ENCODE results near the gene PDGFRB.

Gene PDGFRB

GRCh38 chr5:150113047-150113744, 42.4 kb downstream of the PDGFRB start:
- Histone ChIP-seq H3K27me3 (ENCODE audit: control insufficient read depth in 5 of 5, insufficient read depth in 4 of 5, low read length in 5 of 5) (no peaks in the 10 kb centered on the region), H3K4me3 (ENCODE audit: low read depth in 1 of 5, low read length in 5 of 5) (no peak overlapping the region), H3K9ac (ENCODE audit: low read length in 5 of 5) (peak overlapping the region in 1 of 5 donors; percentile 26), H3K4me1 (ENCODE audit: control insufficient read depth in 5 of 5, insufficient read depth in 5 of 5, low read length in 5 of 5) (peaks cover 2 to 29% (median 20%) of the 10 kb centered on the region in 5 donors), H3K36me3 (ENCODE audit: control insufficient read depth in 5 of 5, insufficient read depth in 5 of 5, low read length in 5 of 5) (peaks cover 0 to 30% (median 10%) of the 10 kb centered on the region in 5 donors), H3K9me3 (ENCODE audit: control insufficient read depth in 5 of 5, low read length in 5 of 5) (no peaks in the 10 kb centered on the region), H3K27ac (ENCODE audit: low read depth, low read length) (peak overlapping the region; percentile 42)

DNA sequence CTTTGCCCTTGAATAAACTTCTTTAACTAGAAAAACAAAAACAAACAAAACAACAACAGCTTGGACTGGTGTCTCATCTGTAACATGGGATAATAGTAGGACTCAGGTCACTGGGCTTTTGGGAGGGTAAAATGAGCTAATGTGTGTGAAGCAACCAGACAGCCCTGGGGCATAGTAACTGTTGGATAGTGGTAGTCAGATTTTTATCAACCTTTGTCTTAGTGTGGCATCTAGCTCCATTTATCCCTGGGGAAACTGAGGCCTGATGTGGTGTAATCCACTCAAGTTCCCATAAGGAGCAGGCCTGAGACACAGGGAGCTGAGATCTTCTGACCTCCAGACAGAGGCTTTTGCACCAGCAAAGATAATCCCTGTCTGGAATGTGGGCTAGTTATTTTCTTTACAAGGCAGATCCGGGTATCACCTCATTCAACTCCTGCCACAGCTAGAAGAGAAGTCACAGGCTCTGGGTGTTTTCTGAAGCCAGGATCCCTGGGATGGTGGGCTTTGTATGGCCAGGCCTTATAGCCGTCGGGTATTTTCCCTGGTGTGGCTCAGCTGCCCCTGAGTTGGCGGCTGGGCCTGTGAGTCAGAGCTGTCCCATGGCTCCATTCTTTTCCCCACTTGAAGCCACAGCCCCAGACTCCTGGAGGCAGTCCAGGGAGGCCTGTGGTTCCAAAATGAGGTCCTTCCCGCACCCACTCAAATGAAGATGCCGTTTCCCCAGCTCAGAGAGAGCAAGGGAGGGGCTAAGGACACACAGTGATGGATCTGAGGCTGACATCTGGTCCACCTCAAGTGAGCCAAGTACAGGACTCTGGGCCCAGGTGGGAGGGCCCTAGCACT, 43.2 kb downstream of the PDGFRB start:
- H3K9ac ChIP-seq (ENCODE audit: low read length in 5 of 5): peak overlapping the region in 3 of 5 donors; percentile 15 to 37 (median 26)

DNA sequence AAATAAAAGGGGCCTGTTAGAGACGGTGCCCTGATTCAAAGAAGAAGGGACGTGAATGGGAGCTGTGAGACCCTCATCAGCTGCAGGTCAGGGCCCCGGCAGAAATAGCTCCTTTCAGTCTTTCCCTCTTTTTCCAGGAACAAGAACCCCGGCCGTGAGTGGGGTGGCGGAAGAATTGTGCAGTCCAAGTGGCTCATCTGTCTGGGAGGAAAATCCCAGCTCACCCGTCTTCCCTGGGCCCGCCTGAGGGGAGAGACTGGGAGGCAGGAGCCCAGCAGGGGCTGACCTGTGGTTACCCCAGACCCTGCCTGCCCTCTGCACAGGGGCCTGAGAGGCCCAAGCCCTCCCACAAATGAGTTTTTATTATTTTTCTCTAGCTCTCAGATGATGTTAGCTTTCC, 44.5 kb downstream of the PDGFRB start:
- Histone ChIP-seq H3K4me1 (ENCODE audit: control insufficient read depth in 5 of 5, insufficient read depth in 5 of 5, low read length in 5 of 5) (peaks cover 2 to 41% (median 34%) of the 10 kb centered on the region in 5 donors), H3K36me3 (ENCODE audit: control insufficient read depth in 5 of 5, insufficient read depth in 5 of 5, low read length in 5 of 5) (peaks cover 0 to 13% (median 3%) of the 10 kb centered on the region in 5 donors)

More for the DNA sequence above, 43.2 kb downstream of the PDGFRB start:
- H3K27me3 ChIP-seq (ENCODE audit: control insufficient read depth in 5 of 5, insufficient read depth in 4 of 5, low read length in 5 of 5): no peaks in the 10 kb centered on the region
- H3K36me3 ChIP-seq (ENCODE audit: control insufficient read depth in 5 of 5, insufficient read depth in 5 of 5, low read length in 5 of 5): peaks cover 0 to 22% (median 3%) of the 10 kb centered on the region in 5 donors
- no peaks in the 10 kb centered on the region for H3K9me3 ChIP-seq (ENCODE audit: control insufficient read depth in 5 of 5, low read length in 5 of 5)
- no peak overlapping the region for H3K4me3 ChIP-seq (ENCODE audit: low read depth in 1 of 5, low read length in 5 of 5)
- H3K27ac ChIP-seq (ENCODE audit: low read depth, low read length): peak overlapping the region; percentile 42
- peaks cover 2 to 37% (median 27%) of the 10 kb centered on the region in 5 donors for H3K4me1 ChIP-seq (ENCODE audit: control insufficient read depth in 5 of 5, insufficient read depth in 5 of 5, low read length in 5 of 5)

DNA sequence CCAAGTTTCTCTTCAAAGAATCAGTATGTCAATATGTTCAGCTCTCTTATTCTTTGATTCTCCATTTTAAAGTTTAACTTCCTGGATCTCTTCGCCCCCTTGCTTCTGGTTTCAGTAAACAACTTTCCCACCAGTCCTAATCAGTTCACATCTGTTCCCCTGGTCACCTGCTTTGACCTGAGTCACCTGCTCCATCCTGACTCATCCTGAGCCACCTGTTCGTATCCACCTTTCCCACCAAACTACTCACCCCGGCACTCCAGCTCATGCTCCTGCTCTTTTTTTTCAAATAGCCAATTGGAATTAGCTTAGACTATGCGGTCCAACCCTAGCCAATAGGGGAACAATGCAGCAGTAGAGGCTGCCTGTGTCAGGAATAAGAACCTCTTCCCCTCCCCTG, 45.7 kb downstream of the PDGFRB start:
- Histone ChIP-seq H3K9ac (ENCODE audit: low read length in 5 of 5) (no peak overlapping the region), H3K9me3 (ENCODE audit: control insufficient read depth in 5 of 5, low read length in 5 of 5) (no peaks in the 10 kb centered on the region), H3K4me3 (ENCODE audit: low read depth in 1 of 5, low read length in 5 of 5) (no peak overlapping the region), H3K4me1 (ENCODE audit: control insufficient read depth in 5 of 5, insufficient read depth in 5 of 5, low read length in 5 of 5) (peaks cover 2 to 48% (median 34%) of the 10 kb centered on the region in 5 donors), H3K36me3 (ENCODE audit: control insufficient read depth in 5 of 5, insufficient read depth in 5 of 5, low read length in 5 of 5) (peaks cover 0 to 6% (median 0%) of the 10 kb centered on the region in 5 donors), H3K27ac (ENCODE audit: low read depth, low read length) (no peak overlapping the region), H3K27me3 (ENCODE audit: control insufficient read depth in 5 of 5, insufficient read depth in 4 of 5, low read length in 5 of 5) (no peaks in the 10 kb centered on the region)

More for the DNA sequence above, 44.5 kb downstream of the PDGFRB start:
- Histone ChIP-seq H3K4me3 (ENCODE audit: low read depth in 1 of 5, low read length in 5 of 5) (no peak overlapping the region), H3K27ac (ENCODE audit: low read depth, low read length) (no peak overlapping the region), H3K9ac (ENCODE audit: low read length in 5 of 5) (peak overlapping the region in 1 of 5 donors; percentile 13), H3K9me3 (ENCODE audit: control insufficient read depth in 5 of 5, low read length in 5 of 5) (no peaks in the 10 kb centered on the region), H3K27me3 (ENCODE audit: control insufficient read depth in 5 of 5, insufficient read depth in 4 of 5, low read length in 5 of 5) (no peaks in the 10 kb centered on the region)

GRCh38 chr5:150108711-150109514, 46.7 kb downstream of the PDGFRB start:
- no peak overlapping the region for H3K4me3 ChIP-seq (ENCODE audit: low read depth in 1 of 5, low read length in 5 of 5)
- no peaks in the 10 kb centered on the region for H3K36me3 ChIP-seq (ENCODE audit: control insufficient read depth in 5 of 5, insufficient read depth in 5 of 5, low read length in 5 of 5)
- no peak overlapping the region for H3K27ac ChIP-seq (ENCODE audit: low read depth, low read length)
- H3K27me3 ChIP-seq (ENCODE audit: control insufficient read depth in 5 of 5, insufficient read depth in 4 of 5, low read length in 5 of 5): no peaks in the 10 kb centered on the region
- H3K9me3 ChIP-seq (ENCODE audit: control insufficient read depth in 5 of 5, low read length in 5 of 5): no peaks in the 10 kb centered on the region
- H3K9ac ChIP-seq (ENCODE audit: low read length in 5 of 5): no peak overlapping the region
- peaks cover 2 to 50% (median 35%) of the 10 kb centered on the region in 5 donors for H3K4me1 ChIP-seq (ENCODE audit: control insufficient read depth in 5 of 5, insufficient read depth in 5 of 5, low read length in 5 of 5)

DNA sequence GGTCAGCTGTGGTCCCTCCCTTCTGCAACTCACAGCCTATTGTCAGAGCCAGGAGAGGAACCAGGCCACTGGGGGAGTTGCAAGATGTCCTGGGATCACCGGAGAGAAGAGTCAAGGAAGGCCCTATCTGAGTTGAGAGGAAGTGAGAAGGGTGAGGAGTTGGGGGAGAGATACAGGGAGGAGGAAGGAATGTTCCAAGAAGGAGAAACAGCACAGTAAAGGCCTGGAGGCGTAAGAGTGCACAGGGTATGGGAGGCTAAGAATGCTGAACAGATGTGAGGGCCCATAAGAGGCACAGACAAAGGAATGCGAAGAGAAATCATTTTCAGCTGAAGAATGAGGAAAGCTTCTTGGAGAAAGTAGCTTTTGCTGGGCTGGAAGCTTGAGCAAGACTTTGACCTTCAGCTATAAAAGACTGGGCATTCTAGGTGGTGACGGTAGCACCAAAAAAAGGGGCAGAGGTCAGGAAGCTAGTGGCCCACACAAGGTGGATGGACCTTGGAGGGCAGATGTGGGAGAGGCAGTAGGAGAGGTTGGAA, 47.7 kb downstream of the PDGFRB start:
- no peak overlapping the region for H3K4me3 ChIP-seq (ENCODE audit: low read depth in 1 of 5, low read length in 5 of 5)
- peak overlapping the region; percentile 10 for H3K27ac ChIP-seq (ENCODE audit: low read depth, low read length)
- H3K4me1 ChIP-seq (ENCODE audit: control insufficient read depth in 5 of 5, insufficient read depth in 5 of 5, low read length in 5 of 5): peaks cover 2 to 52% (median 29%) of the 10 kb centered on the region in 5 donors
- H3K36me3 ChIP-seq (ENCODE audit: control insufficient read depth in 5 of 5, insufficient read depth in 5 of 5, low read length in 5 of 5): no peaks in the 10 kb centered on the region
- H3K9me3 ChIP-seq (ENCODE audit: control insufficient read depth in 5 of 5, low read length in 5 of 5): no peaks in the 10 kb centered on the region
- no peaks in the 10 kb centered on the region for H3K27me3 ChIP-seq (ENCODE audit: control insufficient read depth in 5 of 5, insufficient read depth in 4 of 5, low read length in 5 of 5)
- H3K9ac ChIP-seq (ENCODE audit: low read length in 5 of 5): no peak overlapping the region

DNA sequence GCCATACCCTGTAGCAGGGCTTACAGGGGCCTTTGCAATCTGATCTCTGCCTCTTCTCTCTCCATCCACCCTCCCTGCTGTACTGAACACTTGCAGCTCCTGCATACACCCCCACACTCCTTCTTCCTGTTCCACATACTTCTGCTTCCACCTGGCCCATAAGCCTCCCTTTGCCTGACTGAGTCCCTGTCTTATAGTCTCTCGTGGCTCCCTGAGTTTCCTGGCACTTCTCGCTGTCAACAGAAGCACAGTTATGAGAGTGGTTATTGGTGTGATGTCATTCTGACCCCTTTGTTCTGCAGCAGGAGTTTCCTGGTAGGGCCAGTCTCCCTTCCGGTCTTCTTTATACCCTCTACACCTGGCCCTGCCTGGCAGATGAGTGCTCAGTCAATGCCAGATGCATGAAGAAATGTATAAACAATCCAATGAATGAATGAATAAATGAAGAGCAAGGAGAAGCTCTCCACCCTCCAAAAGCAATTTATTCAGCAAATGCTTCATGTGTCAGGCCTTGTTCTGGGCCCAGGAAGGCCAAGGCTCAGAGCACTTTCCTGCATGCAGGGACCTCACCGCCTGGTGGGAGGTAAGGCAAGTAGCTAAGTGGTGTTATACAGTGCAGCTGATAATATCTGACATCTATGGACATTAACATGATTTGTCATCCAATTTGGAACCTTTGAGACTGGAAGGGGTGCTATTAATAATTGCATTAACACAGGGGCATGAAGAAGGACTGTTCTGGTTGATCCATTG, 48.8 kb downstream of the PDGFRB start:
- H3K4me3 ChIP-seq (ENCODE audit: low read depth in 1 of 5, low read length in 5 of 5): no peak overlapping the region
- H3K9ac ChIP-seq (ENCODE audit: low read length in 5 of 5): no peak overlapping the region

DNA sequence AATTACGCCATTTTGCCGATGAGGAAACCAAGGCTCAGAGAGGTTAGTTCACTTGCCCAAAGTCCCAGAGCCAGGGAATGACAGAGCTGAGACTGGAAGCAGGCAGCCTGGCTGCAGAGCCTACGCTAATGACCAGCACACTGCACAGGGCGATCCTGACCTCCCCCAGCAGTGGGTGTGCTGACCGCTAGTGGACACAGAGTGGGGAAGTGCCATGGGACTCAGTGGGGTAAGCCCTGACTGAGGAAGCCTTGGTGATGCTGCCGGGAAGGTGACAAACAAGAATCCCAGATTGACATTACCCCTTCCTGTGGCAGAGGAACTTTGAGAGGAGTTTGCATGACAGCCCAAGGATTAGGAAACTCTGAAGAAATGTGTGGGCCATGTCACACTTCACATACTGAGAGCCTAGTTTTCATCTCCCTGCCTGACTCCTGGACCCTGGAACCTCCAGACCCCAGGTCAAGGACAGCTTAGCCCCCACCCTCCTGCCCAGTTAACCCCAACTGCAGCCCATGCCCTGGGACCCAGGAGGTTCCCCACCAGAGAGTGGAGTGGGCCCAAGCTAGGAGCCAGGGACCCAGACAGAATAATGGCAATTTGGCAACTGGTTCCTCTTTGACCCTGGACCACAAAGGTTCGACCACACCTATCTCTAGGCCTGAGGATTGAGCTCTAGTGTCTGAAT, 49.6 kb downstream of the PDGFRB start:
- Histone ChIP-seq H3K4me3 (ENCODE audit: low read depth in 1 of 5, low read length in 5 of 5) (no peak overlapping the region), H3K27ac (ENCODE audit: low read depth, low read length) (no peak overlapping the region), H3K9ac (ENCODE audit: low read length in 5 of 5) (no peak overlapping the region), H3K27me3 (ENCODE audit: control insufficient read depth in 5 of 5, insufficient read depth in 4 of 5, low read length in 5 of 5) (no peaks in the 10 kb centered on the region), H3K36me3 (ENCODE audit: control insufficient read depth in 5 of 5, insufficient read depth in 5 of 5, low read length in 5 of 5) (no peaks in the 10 kb centered on the region), H3K9me3 (ENCODE audit: control insufficient read depth in 5 of 5, low read length in 5 of 5) (no peaks in the 10 kb centered on the region), H3K4me1 (ENCODE audit: control insufficient read depth in 5 of 5, insufficient read depth in 5 of 5, low read length in 5 of 5) (peaks cover 2 to 40% (median 17%) of the 10 kb centered on the region in 5 donors)

More for the DNA sequence above, 48.8 kb downstream of the PDGFRB start:
- no peaks in the 10 kb centered on the region for H3K27me3 ChIP-seq (ENCODE audit: control insufficient read depth in 5 of 5, insufficient read depth in 4 of 5, low read length in 5 of 5)
- H3K27ac ChIP-seq (ENCODE audit: low read depth, low read length): no peak overlapping the region
- no peaks in the 10 kb centered on the region for H3K36me3 ChIP-seq (ENCODE audit: control insufficient read depth in 5 of 5, insufficient read depth in 5 of 5, low read length in 5 of 5)
- peaks cover 2 to 41% (median 18%) of the 10 kb centered on the region in 5 donors for H3K4me1 ChIP-seq (ENCODE audit: control insufficient read depth in 5 of 5, insufficient read depth in 5 of 5, low read length in 5 of 5)
- H3K9me3 ChIP-seq (ENCODE audit: control insufficient read depth in 5 of 5, low read length in 5 of 5): no peaks in the 10 kb centered on the region

DNA sequence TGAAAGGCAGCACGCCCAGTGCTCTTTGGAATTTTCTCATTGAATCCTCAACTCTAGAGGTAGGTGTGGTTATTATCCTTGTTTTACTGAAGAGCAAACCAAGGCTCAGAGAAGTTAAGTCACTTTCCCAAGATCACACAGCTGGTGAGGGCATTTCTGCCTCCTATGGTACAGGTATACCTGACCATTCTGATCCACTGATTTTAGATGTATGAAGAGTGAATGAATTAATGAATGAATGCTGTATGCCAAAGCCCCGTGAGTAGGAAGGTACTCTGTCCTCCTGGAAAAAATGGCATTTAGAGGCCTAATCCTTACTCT, 51.1 kb downstream of the PDGFRB start:
- Histone ChIP-seq H3K4me1 (ENCODE audit: control insufficient read depth in 5 of 5, insufficient read depth in 5 of 5, low read length in 5 of 5) (peaks cover 2 to 40% (median 17%) of the 10 kb centered on the region in 5 donors), H3K4me3 (ENCODE audit: low read depth in 1 of 5, low read length in 5 of 5) (no peak overlapping the region), H3K9me3 (ENCODE audit: control insufficient read depth in 5 of 5, low read length in 5 of 5) (no peaks in the 10 kb centered on the region), H3K9ac (ENCODE audit: low read length in 5 of 5) (no peak overlapping the region), H3K27ac (ENCODE audit: low read depth, low read length) (no peak overlapping the region), H3K36me3 (ENCODE audit: control insufficient read depth in 5 of 5, insufficient read depth in 5 of 5, low read length in 5 of 5) (no peaks in the 10 kb centered on the region), H3K27me3 (ENCODE audit: control insufficient read depth in 5 of 5, insufficient read depth in 4 of 5, low read length in 5 of 5) (no peaks in the 10 kb centered on the region)
